Ovary (tissue), 9 donors: ENCODE results near the gene ELP4. TPM values are rescaled to one million over a fixed set of nuclear protein-coding genes. Genes with fewer than 3 reads are reported as not detected.

Experiments used
- DNase-seq, 5 donors: peaks; one replicate each; pipeline ENCODE4 v3.0.0-alpha.2; 2019 to 2020
- H3K27ac ChIP-seq, 2 donors: fragments of 200-600 bp; one replicate each; pipeline versions ENCODE4 v1.5.1 to v1.8.0; 2019 to 2022
- H3K27me3 ChIP-seq: fragments of 200-600 bp; one replicate; pipeline ENCODE4 v1.8.0; 2022
- H3K36me3 ChIP-seq: fragments of 200-600 bp; sonication (generic); one replicate; pipeline ENCODE4 v1.5.1; 2019
- H3K4me1 ChIP-seq: one replicate; pipeline ENCODE4 v1.8.1; 2013; ENCODE audit warnings: mild to moderate bottlenecking, moderate library complexity; ENCODE audit not compliant: insufficient read depth
- H3K4me3 ChIP-seq: fragments of 200-600 bp; sonication (generic); one replicate; pipeline ENCODE4 v1.5.1; 2017
- H3K9me3 ChIP-seq, 2 donors: fragments of 200-600 bp in 1 of 2; sonication (generic) in 1 of 2; one replicate each; pipeline versions ENCODE4 v1.5.1 to v1.8.1; 2013 to 2019; ENCODE audit warnings: mild to moderate bottlenecking in 1 of 2, moderate library complexity in 1 of 2
- CTCF ChIP-seq, 3 donors: fragments of 450-650 bp in 2 of 3; fragments of 200-600 bp in 1 of 3; IDR thresholded peaks; one replicate each; pipeline versions ENCODE4 v1.5.1 to v1.8.0; 2016 to 2022; ENCODE audit warnings: antibody characterized with exemption in 3 of 3, mild to moderate bottlenecking in 1 of 3
- EP300 ChIP-seq: sonication (generic); formaldehyde crosslinking; IDR thresholded peaks from one replicate; pipeline ENCODE4 v1.6.1; 2017; ENCODE audit warnings: antibody characterized with exemption
- POLR2A ChIP-seq: fragments of 450-650 bp; IDR thresholded peaks from one replicate; pipeline ENCODE4 v1.6.1; 2017; ENCODE audit warnings: antibody characterized with exemption, mild to moderate bottlenecking, moderate library complexity
- WGBS, 3 donors: extraction: QIAGEN DNeasy Blood & Tissue Kit in 1 of 3; methylation state at CpG; one replicate each; pipeline versions ENCODE4 v1.1.5 to v1.1.7; 2013 to 2017; 5-methylcytosine and 5-hydroxymethylcytosine counted together
- intact Hi-C, 4 donors: fragments of 100-400 bp; cut with DNase I; formaldehyde crosslinking; loops; one replicate each; pipeline versions ENCODE4 v1.11.0 to v1.15.1; 2022 to 2023
- polyA plus RNA-seq, 2 donors: library from polyadenylated mRNA; stranded (reverse); fragments of 200-250 nt in 1 of 2; fragments of 350-450 nt in 1 of 2; fragmentation: Illumina TruSeq in 1 of 2; extraction: RNeasy Lipid Tissue Mini Kit (QIAGEN cat#74804) in 1 of 2; gene quantifications; one replicate each; pipeline ENCODE4 v1.2.3, GENCODE V29; 2013 to 2014
- total RNA-seq, 7 donors: library from RNA; depleted of rRNA in 2 of 7; stranded (reverse); fragments of >200 nt in 2 of 7; fragmentation: NEBNext Ultra II Directional in 3 of 7; extraction: Animal tissue kit (Norgen Biotek cat#: 25700) in 3 of 7; gene quantifications; one replicate each; pipeline versions ENCODE4 v1.1.0 to v1.2.4, GENCODE V29; 2016 to 2023
- donor health status: DM: no; HTN: no; CAD: no; lungs with moderate emphysema.
- donor health status: DM: no; HTN: no; CAD: no.
- donor health status: Bipolar disorder and iron deficiency.
- donor health status: DM: yes; HTN: yes; CAD: no.
- donor health status: DM: no; HTN: no; CAD: no.
- donor health status: DM: yes; HTN: yes; CAD: no.

Gene ELP4
- total and polyA plus RNA-seq, 9 donors, result 9.7 to 25.8 (median 13.8) TPM

- WGBS, 3 donors, result 6% methylated on average over 39 to 55 of the region's 55 CpGs
- Histone ChIP-seq H3K27me3 (no peaks in the 10 kb centered on the region), H3K27ac (no peak overlapping the region), H3K4me3 (no peak overlapping the region), H3K4me1 (peaks cover 3% of the 10 kb centered on the region), H3K9me3 (no peaks in the 10 kb centered on the region), H3K36me3 (no peaks in the 10 kb centered on the region)
- no peak for DNase-seq
- TF ChIP-seq POLR2A (no peak), EP300 (no peak), CTCF (IDR thresholded peaks at IDR 0.05) (no peak)
- intact Hi-C loops, result no loop called here
These were observed 317.2 kb downstream of the ELP4 start for GRCh38 chr11:31826536-31827438.

- H3K4me1 ChIP-seq, result peaks cover 3% of the 10 kb centered on the region
- no peaks in the 10 kb centered on the region for H3K36me3 ChIP-seq
- H3K9me3 ChIP-seq, result no peaks in the 10 kb centered on the region
- H3K27me3 ChIP-seq, result no peaks in the 10 kb centered on the region
- intact Hi-C loops, result no loop called here
- 4 to 5% (median 5%) methylated on average over 18 of the region's 18 CpGs for WGBS, 3 donors
- no peak overlapping the region for H3K4me3 ChIP-seq
- no peak for DNase-seq
- H3K27ac ChIP-seq, result no peak overlapping the region
- TF ChIP-seq POLR2A, result no peak
These were observed 318.1 kb downstream of the ELP4 start for GRCh38 chr11:31827455-31828206.

- H3K4me3 ChIP-seq, result no peak overlapping the region
- intact Hi-C loops, result no loop called here
- no peaks in the 10 kb centered on the region for H3K36me3 ChIP-seq
- no peak for TF ChIP-seq CTCF (IDR thresholded peaks at IDR 0.05)
- no peak for TF ChIP-seq EP300
- TF ChIP-seq POLR2A, result no peak
- H3K9me3 ChIP-seq, result no peaks in the 10 kb centered on the region
- 24 to 33% (median 30%) methylated on average over 7 of the region's 7 CpGs for WGBS, 3 donors
- H3K27me3 ChIP-seq, result no peaks in the 10 kb centered on the region
- no peak for DNase-seq
- no peak overlapping the region for H3K27ac ChIP-seq
- peaks cover 3% of the 10 kb centered on the region for H3K4me1 ChIP-seq
These were observed 318.6 kb downstream of the ELP4 start for GRCh38 chr11:31828217-31828616.

- 79 to 88% (median 80%) methylated on average over 4 of the region's 4 CpGs for WGBS, 3 donors
- no peaks in the 10 kb centered on the region for H3K9me3 ChIP-seq
- no peaks in the 10 kb centered on the region for H3K27me3 ChIP-seq
- intact Hi-C loops, result no loop called here
- H3K27ac ChIP-seq, result no peak overlapping the region
- H3K4me1 ChIP-seq, result peaks cover 3% of the 10 kb centered on the region
- no peak overlapping the region for H3K4me3 ChIP-seq
- H3K36me3 ChIP-seq, result no peaks in the 10 kb centered on the region
- no peak for DNase-seq
- TF ChIP-seq EP300 (no peak), CTCF (IDR thresholded peaks at IDR 0.05) (no peak), POLR2A (no peak)
These were observed 320.8 kb downstream of the ELP4 start for GRCh38 chr11:31830406-31830805.
